Liver (tissue), 9 donors: ENCODE data around the gene SLC38A2. TPM values are rescaled to one million over a fixed set of nuclear protein-coding genes. Genes with fewer than 3 reads are reported as not detected.

Experiments
- DNase-seq: peaks from one replicate; pipeline ENCODE4 v3.0.0-alpha.2; 2017; ENCODE audit warnings: low spot score
- H3K27ac ChIP-seq, 2 donors: one replicate each; pipeline ENCODE4 v1.7.0; 2013; ENCODE audit warnings: inconsistent platforms in 2 of 2, low read length in 2 of 2, control low read depth in 1 of 2, low read depth in 1 of 2, mild to moderate bottlenecking in 1 of 2
- H3K27me3 ChIP-seq, 4 donors: one replicate each; pipeline versions ENCODE4 v1.6.1 to v1.7.0; 2013; ENCODE audit warnings: low read length in 3 of 4, inconsistent platforms in 1 of 4, mild to moderate bottlenecking in 1 of 4, moderate library complexity in 1 of 4; ENCODE audit not compliant: control insufficient read depth in 4 of 4, insufficient read depth in 4 of 4
- H3K36me3 ChIP-seq, 4 donors: one replicate each; pipeline versions ENCODE4 v1.6.1 to v1.7.0; 2013; ENCODE audit warnings: low read length in 3 of 4, mild to moderate bottlenecking in 3 of 4, low read depth in 1 of 4, moderate library complexity in 1 of 4; ENCODE audit not compliant: control insufficient read depth in 4 of 4, insufficient read depth in 3 of 4
- H3K4me1 ChIP-seq, 4 donors: one replicate each; pipeline versions ENCODE4 v1.6.1 to v1.7.0; 2013; ENCODE audit warnings: low read length in 3 of 4, mild to moderate bottlenecking in 3 of 4, moderate library complexity in 1 of 4; ENCODE audit not compliant: control insufficient read depth in 4 of 4, insufficient read depth in 4 of 4
- H3K4me3 ChIP-seq, 3 donors: one replicate each; pipeline versions ENCODE4 v1.6.1 to v1.7.0; 2013; ENCODE audit warnings: low read length in 3 of 3, control low read depth in 1 of 3, low read depth in 1 of 3, mild to moderate bottlenecking in 1 of 3
- H3K9ac ChIP-seq, 2 donors: one replicate each; pipeline ENCODE4 v1.7.0; 2013; ENCODE audit warnings: low read length in 2 of 2, mild to moderate bottlenecking in 2 of 2, moderate library complexity in 2 of 2, control low read depth in 1 of 2, low read depth in 1 of 2
- H3K9me3 ChIP-seq, 4 donors: one replicate each; pipeline versions ENCODE4 v1.6.1 to v1.7.0; 2013; ENCODE audit warnings: low read length in 3 of 4; ENCODE audit not compliant: control insufficient read depth in 4 of 4
- ATF3 ChIP-seq: IDR thresholded peaks from 2 replicates; pipeline ENCODE4 v1.6.1; 2016; ENCODE audit warnings: antibody characterized with exemption
- CTCF ChIP-seq: fragments of 150-350 bp; IDR thresholded peaks from 2 replicates; pipeline ENCODE4 v1.5.1; 2017; ENCODE audit warnings: improper control_type of control experiment, low read depth, low read length; ENCODE audit not compliant: missing input control
- EGR1 ChIP-seq, 2 donors: IDR thresholded peaks; 2 replicates each; pipeline ENCODE4 v1.6.1; 2016 to 2018; ENCODE audit warnings: antibody characterized with exemption in 2 of 2, low read depth in 2 of 2
- FOXA1 ChIP-seq: IDR thresholded peaks from 2 replicates; pipeline ENCODE4 v1.6.1; 2016; ENCODE audit warnings: antibody characterized with exemption
- FOXA2 ChIP-seq: IDR thresholded peaks from 2 replicates; pipeline ENCODE4 v1.6.1; 2016; ENCODE audit warnings: antibody characterized with exemption
- GABPA ChIP-seq, 2 donors: IDR thresholded peaks in 1 of 2; conservative IDR thresholded peaks in 1 of 2; 2 replicates each; pipeline ENCODE4 v1.6.1; 2016; ENCODE audit warnings: antibody characterized with exemption in 2 of 2, mild to moderate bottlenecking in 1 of 2, moderate library complexity in 1 of 2
- HNF4A ChIP-seq, 2 donors: conservative IDR thresholded peaks; 2 replicates each; pipeline ENCODE4 v1.6.1; 2016; ENCODE audit warnings: antibody characterized with exemption in 2 of 2, mild to moderate bottlenecking in 2 of 2
- HNF4G ChIP-seq: IDR thresholded peaks from 2 replicates; pipeline ENCODE4 v1.6.1; 2016; ENCODE audit warnings: antibody characterized with exemption
- JUND ChIP-seq, 2 donors: IDR thresholded peaks; 2 replicates each; pipeline ENCODE4 v1.6.1; 2016; ENCODE audit warnings: antibody characterized with exemption in 2 of 2
- MAX ChIP-seq: IDR thresholded peaks from 2 replicates; pipeline ENCODE4 v1.6.1; 2016; ENCODE audit warnings: antibody characterized with exemption
- NR2F2 ChIP-seq: IDR thresholded peaks from 2 replicates; pipeline ENCODE4 v1.6.1; 2016; ENCODE audit warnings: antibody characterized with exemption
- RAD21 ChIP-seq, 2 donors: IDR thresholded peaks; 2 replicates each; pipeline ENCODE4 v1.6.1; 2016; ENCODE audit warnings: antibody characterized with exemption in 2 of 2, mild to moderate bottlenecking in 2 of 2
- REST ChIP-seq: IDR thresholded peaks from 2 replicates; pipeline ENCODE4 v1.6.1; 2016; ENCODE audit warnings: antibody characterized with exemption, mild to moderate bottlenecking
- RXRA ChIP-seq, 2 donors: IDR thresholded peaks; 2 replicates each; pipeline ENCODE4 v1.6.1; 2017 to 2018; ENCODE audit warnings: antibody characterized with exemption in 2 of 2, mild to moderate bottlenecking in 1 of 2
- SP1 ChIP-seq: IDR thresholded peaks from 2 replicates; pipeline ENCODE4 v1.6.1; 2018; ENCODE audit warnings: antibody characterized with exemption, mild to moderate bottlenecking
- TAF1 ChIP-seq: conservative IDR thresholded peaks from 2 replicates; pipeline ENCODE4 v1.6.1; 2016; ENCODE audit warnings: antibody characterized with exemption, mild to moderate bottlenecking
- YY1 ChIP-seq: IDR thresholded peaks from 2 replicates; pipeline ENCODE4 v1.6.1; 2016; ENCODE audit warnings: antibody characterized with exemption, mild to moderate bottlenecking
- WGBS: extraction: QIAGEN DNeasy Blood & Tissue Kit; methylation state at CpG from one replicate; pipeline ENCODE4 v1.1.7; 2013; 5-methylcytosine and 5-hydroxymethylcytosine counted together
- polyA plus RNA-seq, 2 donors: library from polyadenylated mRNA; stranded (reverse) in 1 of 2; unstranded in 1 of 2; fragments of 200-250 nt in 1 of 2; fragments of >200 nt in 1 of 2; fragmentation: Nextera tagmentation in 1 of 2; extraction: Ambion mirVana in 1 of 2; gene quantifications; one replicate each; pipeline versions ENCODE4 v1.2.1 to v1.2.3, GENCODE V29; 2013 to 2015
- total RNA-seq, 2 donors: library from RNA; depleted of rRNA; stranded (reverse); fragments of >200 nt; gene quantifications; one replicate each; pipeline ENCODE4 v1.2.3, GENCODE V29; 2014
- TF ChIP-seq, protein P1 (sequence below): IDR thresholded peaks from 2 replicates; pipeline ENCODE4 v1.6.1; 2016; ENCODE audit warnings: antibody characterized with exemption
- donor health status: healthy.
- donor health status: healthy.
- donor health status: healthy.
- donor health status: healthy.
- donor health status: healthy.

The SLC38A2 gene
- total and polyA plus RNA-seq, 4 donors: 50.6 to 472 (median 97.4) TPM

- Histone ChIP-seq H3K27ac (no peak overlapping the region), H3K27me3 (no peaks in the 10 kb centered on the region), H3K4me3 (no peak overlapping the region), H3K9ac (no peak overlapping the region), H3K4me1 (peaks cover 0 to 6% (median 3%) of the 10 kb centered on the region in 4 donors), H3K36me3 (no peaks in the 10 kb centered on the region), H3K9me3 (no peaks in the 10 kb centered on the region)
- 91% methylated on average over 1 of the region's 1 CpG for WGBS
- DNase-seq: no peak
- TF ChIP-seq ATF3: no peak
- TF ChIP-seq RAD21 (IDR thresholded peaks at IDR 0.05): no peak
- TF ChIP-seq TAF1: no peak
- no peak for TF ChIP-seq SP1
- no peak for TF ChIP-seq EGR1 (IDR thresholded peaks at IDR 0.05; ENCODE audit: low read depth in 2 of 2)
- no peak for TF ChIP-seq FOXA1
- no peak for TF ChIP-seq HNF4G
- no peak for TF ChIP-seq GABPA (IDR thresholded peaks at IDR 0.05 in 1 of 2, conservative IDR thresholded peaks at IDR 0.05 in 1 of 2)
- no peak for TF ChIP-seq REST
- TF ChIP-seq YY1: no peak
Observed at GRCh38 chr12:46409974-46410373, 37.4 kb upstream of the SLC38A2 start.

GRCh38 chr12:46409342-46409741 is 36.8 kb upstream of the SLC38A2 start:
- Histone ChIP-seq H3K9me3 (no peaks in the 10 kb centered on the region), H3K9ac (no peak overlapping the region), H3K27me3 (no peaks in the 10 kb centered on the region), H3K36me3 (no peaks in the 10 kb centered on the region), H3K27ac (no peak overlapping the region), H3K4me1 (peaks cover 0 to 6% (median 3%) of the 10 kb centered on the region in 4 donors), H3K4me3 (no peak overlapping the region)
- no peak for DNase-seq
- 53% methylated on average over 3 of the region's 3 CpGs for WGBS
- TF ChIP-seq RAD21 (IDR thresholded peaks at IDR 0.05): no peak
- TF ChIP-seq NR2F2: no peak
- no peak for TF ChIP-seq TAF1
- TF ChIP-seq CTCF: no peak
- TF ChIP-seq FOXA1: no peak
- TF ChIP-seq, protein P1, sequence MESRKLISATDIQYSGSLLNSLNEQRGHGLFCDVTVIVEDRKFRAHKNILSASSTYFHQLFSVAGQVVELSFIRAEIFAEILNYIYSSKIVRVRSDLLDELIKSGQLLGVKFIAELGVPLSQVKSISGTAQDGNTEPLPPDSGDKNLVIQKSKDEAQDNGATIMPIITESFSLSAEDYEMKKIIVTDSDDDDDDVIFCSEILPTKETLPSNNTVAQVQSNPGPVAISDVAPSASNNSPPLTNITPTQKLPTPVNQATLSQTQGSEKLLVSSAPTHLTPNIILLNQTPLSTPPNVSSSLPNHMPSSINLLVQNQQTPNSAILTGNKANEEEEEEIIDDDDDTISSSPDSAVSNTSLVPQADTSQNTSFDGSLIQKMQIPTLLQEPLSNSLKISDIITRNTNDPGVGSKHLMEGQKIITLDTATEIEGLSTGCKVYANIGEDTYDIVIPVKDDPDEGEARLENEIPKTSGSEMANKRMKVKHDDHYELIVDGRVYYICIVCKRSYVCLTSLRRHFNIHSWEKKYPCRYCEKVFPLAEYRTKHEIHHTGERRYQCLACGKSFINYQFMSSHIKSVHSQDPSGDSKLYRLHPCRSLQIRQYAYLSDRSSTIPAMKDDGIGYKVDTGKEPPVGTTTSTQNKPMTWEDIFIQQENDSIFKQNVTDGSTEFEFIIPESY: no peak
- TF ChIP-seq ATF3: no peak
- TF ChIP-seq RXRA (IDR thresholded peaks at IDR 0.05): no peak
- TF ChIP-seq EGR1 (IDR thresholded peaks at IDR 0.05; ENCODE audit: low read depth in 2 of 2): no peak
- TF ChIP-seq HNF4G: no peak
- no peak for TF ChIP-seq HNF4A (conservative IDR thresholded peaks at IDR 0.05)
- TF ChIP-seq FOXA2: no peak
- no peak for TF ChIP-seq JUND (IDR thresholded peaks at IDR 0.05)
- no peak for TF ChIP-seq YY1
- TF ChIP-seq MAX: no peak
- TF ChIP-seq REST: no peak
- TF ChIP-seq GABPA (IDR thresholded peaks at IDR 0.05 in 1 of 2, conservative IDR thresholded peaks at IDR 0.05 in 1 of 2): no peak
